22Rv1 (cell line): Measurements from ENCODE around the gene PECR.

Experiments
- CTCF ChIP-seq: fragments of 450-650 bp; IDR thresholded peaks from 2 replicates; pipeline ENCODE4 v1.5.1; 2017; ENCODE audit warnings: mild to moderate bottlenecking
- ZFX ChIP-seq: fragments of 450-650 bp; IDR thresholded peaks from 2 replicates; pipeline ENCODE4 v1.6.1; 2017; ENCODE audit warnings: antibody characterized with exemption, borderline replicate concordance

GRCh38 chr2:216001216-216002100 is 80.2 kb downstream of the PECR start:
- TF ChIP-seq CTCF (no peak), ZFX (no peak)
